Stimulated activated naive CD4-positive, alpha-beta T cell treated with Interleukin-2 at 50 U/mL for 16 hours (primary cell): Measurements from ENCODE around the gene ATP10D.

Experiments
- DNase-seq: peaks from one replicate; lab custom pipeline; 2025; lab: John Stamatoyannopoulos, UW

ATP10D gene

DNA sequence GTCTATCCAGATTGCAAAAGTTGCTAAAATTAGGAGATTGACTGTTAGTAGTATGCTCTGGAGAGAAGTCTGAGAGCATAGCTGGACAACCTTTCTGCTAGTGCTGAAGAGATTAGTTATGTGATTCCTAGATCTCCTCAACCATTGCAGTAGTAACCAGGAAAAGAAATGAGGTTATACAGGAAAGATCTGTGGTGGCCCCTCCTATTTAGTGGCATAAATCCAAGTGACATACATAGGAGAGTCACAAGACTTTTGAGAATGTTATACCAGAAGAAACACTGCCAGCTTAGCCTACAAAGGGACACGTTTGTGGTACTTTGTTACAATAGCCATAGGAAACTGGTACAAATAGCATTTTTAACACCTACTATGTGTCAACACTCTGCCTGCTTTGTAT is 105.2 kb downstream of the ATP10D start:
- DNase-seq, result no peak

DNA sequence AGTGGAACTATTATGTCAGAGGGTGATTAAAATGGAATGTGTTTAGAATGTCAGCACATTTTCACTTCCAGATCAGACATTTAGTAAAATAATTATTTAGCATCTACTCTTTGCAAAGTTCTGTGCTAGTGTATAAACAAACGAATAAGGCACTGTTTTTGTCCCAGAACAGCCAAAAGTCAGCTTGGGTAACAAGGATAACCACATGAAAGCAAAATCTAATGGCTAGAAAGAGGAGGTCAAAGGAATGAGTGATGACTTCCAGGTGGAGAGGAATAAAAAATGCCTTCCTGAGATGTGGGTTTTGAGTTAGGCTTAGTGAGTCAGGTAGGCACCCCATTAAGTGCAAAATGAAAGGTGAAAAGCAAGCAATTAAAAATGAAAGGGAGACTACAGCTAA is 112.6 kb downstream of the ATP10D start:
- no peak for DNase-seq

DNA sequence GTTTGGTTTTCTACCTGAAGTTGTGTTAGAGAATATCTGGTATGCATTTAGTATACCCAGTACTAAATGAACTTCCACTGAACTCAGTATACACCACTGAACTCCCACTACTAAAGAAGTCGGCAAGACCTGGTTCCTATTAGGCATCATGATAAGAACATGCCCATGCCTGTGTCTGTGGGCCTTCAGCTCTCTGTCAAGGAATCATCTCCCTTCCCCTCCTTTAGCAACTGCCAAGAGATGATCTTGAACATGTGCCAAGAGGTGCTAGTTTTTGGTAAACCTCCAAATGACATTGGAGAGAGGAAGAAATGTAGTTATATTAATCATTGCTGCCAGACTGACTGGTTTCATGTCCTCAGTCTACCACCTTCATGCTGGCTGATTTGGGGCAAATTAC is 113.2 kb downstream of the ATP10D start:
- DNase-seq, result no peak

DNA sequence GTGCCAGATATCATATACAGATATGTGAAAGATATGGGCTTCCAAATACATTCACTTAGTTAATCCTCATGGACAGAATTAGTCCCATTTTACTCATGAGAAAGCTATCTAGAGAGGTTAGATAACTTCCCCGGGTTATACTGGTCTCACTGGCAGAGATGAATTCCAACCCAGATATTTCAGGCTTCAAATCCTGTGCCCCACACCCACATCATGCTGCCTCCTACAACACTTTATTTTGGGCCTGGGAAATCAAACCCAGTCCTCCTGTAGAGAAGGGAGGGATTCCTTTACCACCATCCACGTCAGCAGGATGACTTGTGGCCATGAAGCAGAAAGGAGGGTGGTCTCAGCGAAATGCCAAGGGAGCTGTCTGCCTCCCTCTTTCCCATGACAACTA is 113.8 kb downstream of the ATP10D start:
- DNase-seq, result no peak

DNA sequence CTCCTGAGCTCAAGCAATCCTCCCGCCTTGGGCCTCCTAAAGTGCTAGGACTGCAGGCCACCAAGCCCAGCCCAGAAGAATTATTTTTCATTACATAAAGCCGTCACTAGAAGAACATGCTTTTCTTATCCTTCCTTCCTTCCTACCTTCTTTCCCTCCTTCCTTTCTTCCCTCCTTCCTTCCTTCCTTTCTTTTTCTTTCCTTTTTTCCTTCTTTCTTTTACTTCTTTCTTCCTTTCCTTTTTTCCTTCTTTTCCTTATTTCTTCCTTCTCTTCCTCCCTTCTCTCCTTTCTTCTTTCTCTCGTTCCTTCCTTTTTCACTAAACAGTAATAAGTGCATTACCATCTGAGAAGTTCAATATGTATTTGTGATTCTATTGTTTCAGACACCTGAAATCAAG is 121.4 kb downstream of the ATP10D start:
- no peak for DNase-seq

DNA sequence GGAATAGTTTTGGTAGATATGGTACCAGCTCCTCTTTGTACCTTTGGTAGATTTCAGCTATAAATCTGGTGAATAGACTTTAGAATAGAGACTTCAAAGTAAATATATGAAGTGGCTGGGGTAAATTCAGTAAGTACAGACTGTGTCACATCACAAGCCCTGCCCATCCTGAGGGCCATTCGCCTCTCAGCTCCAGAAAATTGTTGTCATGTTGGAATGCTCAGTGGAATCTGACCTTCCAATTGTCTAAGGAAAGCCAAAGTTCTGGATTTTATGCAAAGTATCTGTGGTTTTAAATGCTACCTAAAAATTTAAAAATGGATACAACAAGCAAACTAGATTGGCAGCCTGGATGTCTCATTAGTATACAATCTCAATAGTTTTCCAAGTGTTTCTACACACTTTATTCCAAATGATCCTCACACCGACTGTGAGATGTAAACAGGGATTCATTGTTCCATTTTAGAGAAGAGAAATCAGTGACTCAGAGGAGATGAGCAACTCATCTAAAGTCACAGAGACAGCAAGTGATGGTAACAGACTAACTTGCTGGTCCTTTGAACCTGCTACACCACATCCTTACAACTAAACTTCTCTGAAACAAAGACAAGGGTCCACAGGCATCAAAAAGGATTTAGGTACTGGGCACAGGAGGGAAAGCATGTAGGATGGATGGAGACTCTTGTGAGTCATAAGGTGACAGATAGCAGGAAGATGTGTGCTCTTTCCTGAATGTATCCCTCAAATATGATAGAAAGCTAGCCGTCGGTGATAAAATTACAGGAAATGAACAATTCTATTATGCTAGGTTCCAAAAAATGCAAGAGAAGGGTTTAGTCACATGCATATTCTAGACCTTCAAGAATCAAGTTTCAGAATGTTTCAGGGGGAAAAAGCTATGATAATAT is 127.3 kb downstream of the ATP10D start:
- DNase-seq, result no peak

DNA sequence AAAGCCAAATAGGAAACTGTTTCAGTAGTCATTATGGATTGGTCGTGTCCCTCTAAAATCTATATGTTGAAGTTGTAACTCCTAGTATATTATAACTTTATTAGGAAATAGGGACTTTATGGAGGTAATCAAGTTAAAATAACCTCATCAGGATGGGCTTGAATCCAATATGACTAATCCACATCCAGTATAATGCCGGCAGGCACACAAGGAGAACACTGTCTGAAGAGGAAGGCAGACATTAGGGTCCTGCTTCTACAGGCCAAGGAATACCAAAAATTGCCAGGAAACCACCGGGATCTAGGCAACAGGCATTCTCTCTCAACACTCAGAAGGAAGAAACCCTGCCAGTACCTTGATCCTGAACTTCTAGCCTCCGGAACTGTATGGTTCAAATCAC is 130.3 kb downstream of the ATP10D start:
- no peak for DNase-seq

DNA sequence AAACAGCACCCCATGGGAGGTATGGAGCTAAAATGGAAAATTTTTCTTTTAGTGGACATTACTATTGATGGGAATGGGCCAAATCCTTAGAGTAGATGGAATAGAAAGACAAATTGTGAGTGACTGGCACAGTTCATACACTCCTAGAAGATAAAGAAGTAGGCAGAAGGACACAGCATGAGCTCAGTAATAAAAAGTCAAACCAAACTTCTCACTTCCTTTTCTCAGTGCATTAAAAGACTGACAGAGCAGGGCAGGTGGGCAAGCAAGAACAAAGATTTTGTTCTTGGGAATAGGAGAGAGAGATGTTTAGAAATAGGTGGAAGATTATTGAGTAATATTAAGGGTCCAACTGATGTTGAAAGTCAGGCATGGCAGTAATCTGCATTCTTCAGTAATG is 132.5 kb downstream of the ATP10D start:
- no peak for DNase-seq

DNA sequence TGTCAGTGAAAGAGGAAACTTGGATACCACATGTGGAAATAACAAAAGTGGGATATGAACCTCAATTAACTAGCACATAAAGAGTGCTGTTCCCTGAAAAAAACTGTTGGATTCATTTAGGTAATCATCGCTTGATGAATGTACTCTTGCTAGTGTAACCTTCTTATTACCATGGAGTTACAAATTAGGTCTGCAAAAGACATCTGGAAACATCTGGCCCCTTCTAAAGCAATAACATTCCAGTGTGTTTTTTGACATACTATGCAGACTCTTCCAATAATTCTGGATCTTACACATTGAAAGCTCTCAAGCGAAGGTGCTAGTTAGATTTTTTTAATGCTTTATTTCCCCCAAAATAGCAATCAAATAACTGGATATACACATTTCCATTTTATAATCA is 134.6 kb downstream of the ATP10D start:
- no peak for DNase-seq

DNA sequence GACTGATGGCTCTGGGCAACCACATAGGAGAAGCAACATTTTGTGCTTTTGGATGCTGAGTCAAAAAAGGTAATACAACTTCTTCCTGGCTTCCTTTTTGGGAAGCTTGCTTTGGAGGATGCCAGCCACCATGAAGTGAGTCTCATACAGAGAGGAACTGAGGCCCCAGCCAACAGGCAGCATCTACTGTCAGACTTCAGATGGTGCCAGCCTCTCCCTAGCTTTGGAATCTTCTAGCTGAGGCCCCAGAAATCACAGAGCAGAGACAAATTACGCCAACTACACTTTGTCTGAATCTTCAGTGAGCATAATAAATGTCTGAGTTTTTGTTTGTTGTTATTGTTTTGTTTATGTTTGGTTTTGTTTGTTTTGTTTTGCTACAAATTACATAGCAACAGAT is 136.1 kb downstream of the ATP10D start:
- no peak for DNase-seq

DNA sequence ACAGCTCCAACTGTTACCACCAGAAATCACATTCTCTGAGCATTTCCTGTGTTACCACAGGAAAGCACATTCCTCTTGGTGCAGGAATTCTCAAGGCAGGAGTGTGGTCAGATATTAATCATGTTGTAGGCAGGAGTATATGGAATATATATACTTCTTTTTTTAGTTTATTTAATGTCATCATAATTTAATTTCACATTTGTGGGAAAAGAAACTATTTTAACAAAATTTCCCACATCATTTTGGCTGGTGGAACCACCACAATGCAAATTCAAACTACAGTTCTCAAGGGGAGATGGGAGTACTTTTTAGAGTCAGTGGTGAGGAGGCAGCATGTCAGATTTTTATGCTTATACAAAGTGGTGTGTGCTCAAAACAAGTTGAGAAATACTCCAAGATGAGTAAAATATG is 139.0 kb downstream of the ATP10D start:
- DNase-seq, result no peak

DNA sequence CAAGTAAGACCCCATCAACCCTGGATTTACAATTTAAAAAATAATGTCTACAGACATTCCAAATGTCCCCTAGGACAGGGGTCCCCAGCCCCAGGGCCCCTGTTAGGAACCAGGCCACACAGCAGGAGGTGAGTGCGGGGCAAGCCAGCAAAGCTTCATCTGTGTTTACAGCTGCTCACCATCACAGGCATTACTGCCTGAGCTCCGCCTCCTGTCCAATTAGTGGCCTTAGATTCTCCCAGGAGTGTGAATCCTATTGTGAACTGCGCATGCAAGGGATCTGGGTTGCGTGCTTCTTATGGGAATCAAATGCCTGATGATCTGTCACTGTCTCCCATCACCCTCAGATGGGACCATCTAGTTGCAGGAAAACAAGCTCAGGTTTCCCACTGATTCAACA is 146.1 kb downstream of the ATP10D start:
- DNase-seq, result no peak

DNA sequence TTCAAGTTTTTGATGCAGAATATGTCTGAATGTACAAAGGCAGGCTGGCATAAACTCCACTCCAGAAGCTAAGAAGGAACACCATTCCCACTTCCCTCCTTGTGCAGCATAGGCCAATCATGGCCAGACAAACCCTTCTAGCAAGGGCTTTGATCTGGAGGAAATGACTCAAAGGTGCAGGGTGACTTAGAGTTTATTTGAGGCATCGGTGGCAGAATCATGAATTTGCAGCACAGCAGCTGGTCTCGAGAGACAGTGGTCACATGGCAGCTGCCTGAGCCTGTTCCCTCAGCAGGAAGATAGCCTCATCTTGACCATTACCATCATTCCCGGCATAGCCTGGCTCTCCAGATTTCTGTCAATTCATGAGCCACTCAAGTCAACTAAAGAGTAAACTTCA is 154.5 kb downstream of the ATP10D start:
- no peak for DNase-seq

DNA sequence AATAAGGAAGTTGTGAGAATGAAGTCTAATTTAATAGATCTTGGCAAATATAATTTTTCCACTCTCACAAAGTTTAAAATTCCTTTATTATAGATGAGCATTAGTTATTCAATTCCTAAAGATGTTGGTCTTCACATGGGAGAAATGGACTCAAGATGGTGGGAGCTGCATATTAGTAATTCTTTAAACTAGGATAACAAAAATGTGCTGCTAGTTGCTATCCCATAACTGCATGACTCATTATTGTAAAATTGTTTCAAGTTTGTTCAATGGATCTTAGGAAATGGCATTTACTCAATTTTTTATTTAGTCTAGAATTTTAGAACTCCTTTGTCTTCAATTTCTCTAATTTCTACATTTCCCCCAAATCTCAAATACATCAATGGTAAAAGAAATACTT is 155.8 kb downstream of the ATP10D start:
- DNase-seq, result no peak

DNA sequence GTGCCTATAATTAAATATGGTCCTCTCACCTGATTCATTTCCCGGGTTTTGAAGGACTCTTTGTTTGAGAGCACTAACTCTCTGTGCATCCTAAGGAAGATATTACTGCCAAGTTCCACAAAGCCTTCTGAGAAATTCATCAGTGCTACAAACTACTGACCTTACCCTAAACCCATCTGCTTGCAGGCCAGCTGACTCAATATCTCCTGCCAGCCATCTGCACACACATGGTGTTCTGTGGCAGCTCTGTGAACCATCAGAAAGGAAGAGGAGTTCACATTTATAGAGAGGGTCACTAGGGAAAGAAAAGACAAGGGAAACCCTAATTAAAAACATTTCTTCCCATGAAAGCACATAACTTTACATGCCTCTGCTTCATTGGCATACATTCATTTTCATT is 156.7 kb downstream of the ATP10D start:
- no peak for DNase-seq

DNA sequence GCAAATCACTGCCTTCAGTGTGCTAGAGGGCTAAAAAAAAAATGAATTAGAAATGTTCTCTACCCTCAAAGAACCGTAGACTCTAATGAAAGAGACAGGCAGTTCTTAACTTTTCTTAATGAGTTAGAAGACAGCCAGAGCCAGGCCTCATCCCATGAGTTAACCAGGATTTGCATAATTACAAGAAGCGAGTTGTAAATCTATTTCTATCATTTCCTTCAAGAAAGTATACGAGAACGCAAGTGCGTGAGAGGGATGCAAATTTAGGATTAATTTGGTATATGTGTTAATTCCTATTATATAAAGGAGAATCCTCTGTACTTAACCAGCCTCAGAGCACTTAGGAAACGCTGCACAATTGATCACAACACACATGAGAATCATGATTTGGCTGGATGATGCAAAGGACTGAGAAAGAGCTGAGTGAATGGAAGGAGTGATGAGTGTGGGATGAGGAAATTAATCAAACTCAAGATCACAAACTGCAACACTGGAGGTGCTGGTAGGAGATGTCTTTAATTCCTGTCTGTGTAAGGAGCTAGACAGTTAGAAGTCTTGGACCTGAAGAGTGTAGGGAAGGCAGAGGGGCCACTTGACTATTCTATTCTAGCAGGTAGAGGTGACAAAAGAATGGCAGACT is 157.2 kb downstream of the ATP10D start:
- DNase-seq, result no peak
